HepG2 (cell line): ENCODE results near the gene MGAT4D. TPM values are rescaled to one million over a fixed set of nuclear protein-coding genes. Genes with fewer than 3 reads are reported as not detected.

Experiments used
- CSRNP2 ChIP-seq: sonication (generic); formaldehyde crosslinking; conservative IDR thresholded peaks from 2 replicates; pipeline ENCODE4 v1.8.0; 2022; ENCODE audit warnings: low read depth, missing genetic modification reagents
- ELF3 ChIP-seq: IDR thresholded peaks from 2 replicates; pipeline ENCODE4 v1.6.1; 2016; ENCODE audit warnings: missing genetic modification reagents, missing compliant biosample characterization
- KMT2B ChIP-seq: IDR thresholded peaks from 2 replicates; pipeline ENCODE4 v1.6.1; 2016; ENCODE audit warnings: missing genetic modification reagents, missing compliant biosample characterization
- NFE2 ChIP-seq: sonication (generic); formaldehyde crosslinking; IDR thresholded peaks from 2 replicates; pipeline ENCODE4 v1.4.0; 2020; ENCODE audit warnings: missing genetic modification reagents
- NFKB2 ChIP-seq: sonication (generic); formaldehyde crosslinking; IDR thresholded peaks from 2 replicates; pipeline ENCODE4 v1.4.0; 2020; ENCODE audit warnings: missing genetic modification reagents, borderline replicate concordance
- SRSF4 ChIP-seq: fragments of 200-400 bp; formaldehyde crosslinking; IDR thresholded peaks from one replicate; pipeline ENCODE4 v1.6.1; 2018; ENCODE audit warnings: mild to moderate bottlenecking, low read depth, low read length, moderate library complexity; ENCODE audit not compliant: poor library complexity, severe bottlenecking
- ZBTB25 ChIP-seq: IDR thresholded peaks from 2 replicates; pipeline ENCODE4 v1.6.1; 2018; ENCODE audit warnings: missing genetic modification reagents
- ZBTB26 ChIP-seq: IDR thresholded peaks from 2 replicates; pipeline ENCODE4 v1.6.1; 2016; ENCODE audit warnings: missing compliant biosample characterization, missing genetic modification reagents, borderline replicate concordance
- ZNF143 ChIP-seq: sonication (generic); formaldehyde crosslinking; IDR thresholded peaks from 2 replicates; pipeline ENCODE4 v1.4.0; 2020; ENCODE audit warnings: missing genetic modification reagents
- ZNF224 ChIP-seq: sonication (generic); formaldehyde crosslinking; IDR thresholded peaks from 2 replicates; pipeline ENCODE4 v1.5.0; 2020; ENCODE audit warnings: mild to moderate bottlenecking, missing genetic modification reagents
- ZNF354B ChIP-seq: sonication (generic); formaldehyde crosslinking; IDR thresholded peaks from 2 replicates; pipeline ENCODE4 v1.8.0; 2022; ENCODE audit warnings: mild to moderate bottlenecking, missing genetic modification reagents
- ZNF362 ChIP-seq: sonication (generic); formaldehyde crosslinking; IDR thresholded peaks from 2 replicates; pipeline ENCODE4 v1.4.0; 2020; ENCODE audit warnings: missing genetic modification reagents, mild to moderate bottlenecking, borderline replicate concordance
- ZNF510 ChIP-seq: sonication (generic); formaldehyde crosslinking; IDR thresholded peaks from 2 replicates; pipeline ENCODE4 v1.4.0; 2020; ENCODE audit warnings: low read depth, mild to moderate bottlenecking, missing genetic modification reagents
- ZNF549 ChIP-seq: sonication (generic); formaldehyde crosslinking; IDR thresholded peaks from 2 replicates; pipeline ENCODE4 v1.5.0; 2020; ENCODE audit warnings: missing genetic modification reagents
- ZNF746 ChIP-seq: sonication (generic); formaldehyde crosslinking; IDR thresholded peaks from 2 replicates; pipeline ENCODE4 v1.8.0; 2022; ENCODE audit warnings: mild to moderate bottlenecking, missing genetic modification reagents
- ZNF773 ChIP-seq: sonication (generic); formaldehyde crosslinking; IDR thresholded peaks from 2 replicates; pipeline ENCODE4 v1.4.0; 2020; ENCODE audit warnings: missing genetic modification reagents, borderline replicate concordance
- polyA plus RNA-seq, 8 experiments: library from polyadenylated mRNA; depleted of rRNA in 3 of 8; stranded (reverse) in 7 of 8; unstranded in 1 of 8; fragments of >200 nt; fragmentation: Illumina TruSeq in 4 of 8; extraction: Trizol in 4 of 8; gene quantifications; 2 replicates each; pipeline versions ENCODE4 v1.2.1 to v1.2.3, GENCODE V29; 2011 to 2016; ENCODE audit warnings: low read depth in 4 of 8, missing spikeins in 1 of 8, mixed read lengths in 1 of 8; ENCODE audit not compliant: insufficient read depth in 1 of 8
- total RNA-seq, 5 experiments: library from RNA; depleted of rRNA; stranded (reverse); fragments of >200 nt; fragmentation: Illumina TruSeq; extraction: Trizol; gene quantifications; 2 replicates each; pipeline ENCODE4 v1.2.3, GENCODE V29; 2016; ENCODE audit warnings: low read depth in 1 of 5
- TF ChIP-seq, protein P1 (sequence below): IDR thresholded peaks from 2 replicates; pipeline ENCODE4 v1.4.0; 2020; ENCODE audit warnings: mild to moderate bottlenecking, missing genetic modification reagents
- TF ChIP-seq, protein P2 (sequence below): sonication (generic); formaldehyde crosslinking; IDR thresholded peaks from 2 replicates; pipeline ENCODE4 v1.4.0; 2020; ENCODE audit warnings: missing genetic modification reagents

The MGAT4D gene
- total and polyA plus RNA-seq, 2 of the 13 experiments (the other 11 are each of a cell fraction or from before 2014, with no cell fraction given) = not detected

- TF ChIP-seq, protein P1, sequence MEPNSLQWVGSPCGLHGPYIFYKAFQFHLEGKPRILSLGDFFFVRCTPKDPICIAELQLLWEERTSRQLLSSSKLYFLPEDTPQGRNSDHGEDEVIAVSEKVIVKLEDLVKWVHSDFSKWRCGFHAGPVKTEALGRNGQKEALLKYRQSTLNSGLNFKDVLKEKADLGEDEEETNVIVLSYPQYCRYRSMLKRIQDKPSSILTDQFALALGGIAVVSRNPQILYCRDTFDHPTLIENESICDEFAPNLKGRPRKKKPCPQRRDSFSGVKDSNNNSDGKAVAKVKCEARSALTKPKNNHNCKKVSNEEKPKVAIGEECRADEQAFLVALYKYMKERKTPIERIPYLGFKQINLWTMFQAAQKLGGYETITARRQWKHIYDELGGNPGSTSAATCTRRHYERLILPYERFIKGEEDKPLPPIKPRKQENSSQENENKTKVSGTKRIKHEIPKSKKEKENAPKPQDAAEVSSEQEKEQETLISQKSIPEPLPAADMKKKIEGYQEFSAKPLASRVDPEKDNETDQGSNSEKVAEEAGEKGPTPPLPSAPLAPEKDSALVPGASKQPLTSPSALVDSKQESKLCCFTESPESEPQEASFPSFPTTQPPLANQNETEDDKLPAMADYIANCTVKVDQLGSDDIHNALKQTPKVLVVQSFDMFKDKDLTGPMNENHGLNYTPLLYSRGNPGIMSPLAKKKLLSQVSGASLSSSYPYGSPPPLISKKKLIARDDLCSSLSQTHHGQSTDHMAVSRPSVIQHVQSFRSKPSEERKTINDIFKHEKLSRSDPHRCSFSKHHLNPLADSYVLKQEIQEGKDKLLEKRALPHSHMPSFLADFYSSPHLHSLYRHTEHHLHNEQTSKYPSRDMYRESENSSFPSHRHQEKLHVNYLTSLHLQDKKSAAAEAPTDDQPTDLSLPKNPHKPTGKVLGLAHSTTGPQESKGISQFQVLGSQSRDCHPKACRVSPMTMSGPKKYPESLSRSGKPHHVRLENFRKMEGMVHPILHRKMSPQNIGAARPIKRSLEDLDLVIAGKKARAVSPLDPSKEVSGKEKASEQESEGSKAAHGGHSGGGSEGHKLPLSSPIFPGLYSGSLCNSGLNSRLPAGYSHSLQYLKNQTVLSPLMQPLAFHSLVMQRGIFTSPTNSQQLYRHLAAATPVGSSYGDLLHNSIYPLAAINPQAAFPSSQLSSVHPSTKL (CRISPR knock-in tag) = peak; percentile 72
- TF ChIP-seq ZNF354B (CRISPR knock-in tag) (no peak), NFKB2 (CRISPR knock-in tag) (no peak), ZNF746 (CRISPR knock-in tag) (no peak), ELF3 (CRISPR knock-in tag) (peak; percentile 97), ZNF549 (no peak), ZNF143 (CRISPR knock-in tag) (no peak), CSRNP2 (no peak), NFE2 (CRISPR knock-in tag) (no peak), ZNF773 (CRISPR knock-in tag) (no peak), ZBTB25 (no peak), ZNF510 (no peak), KMT2B (CRISPR knock-in tag) (peak; percentile 50; the same call in 1 of the 2 replicates), SRSF4 (no peak), ZNF362 (no peak), ZNF224 (CRISPR knock-in tag) (no peak), ZBTB26 (CRISPR knock-in tag) (no peak)
- TF ChIP-seq, protein P2, sequence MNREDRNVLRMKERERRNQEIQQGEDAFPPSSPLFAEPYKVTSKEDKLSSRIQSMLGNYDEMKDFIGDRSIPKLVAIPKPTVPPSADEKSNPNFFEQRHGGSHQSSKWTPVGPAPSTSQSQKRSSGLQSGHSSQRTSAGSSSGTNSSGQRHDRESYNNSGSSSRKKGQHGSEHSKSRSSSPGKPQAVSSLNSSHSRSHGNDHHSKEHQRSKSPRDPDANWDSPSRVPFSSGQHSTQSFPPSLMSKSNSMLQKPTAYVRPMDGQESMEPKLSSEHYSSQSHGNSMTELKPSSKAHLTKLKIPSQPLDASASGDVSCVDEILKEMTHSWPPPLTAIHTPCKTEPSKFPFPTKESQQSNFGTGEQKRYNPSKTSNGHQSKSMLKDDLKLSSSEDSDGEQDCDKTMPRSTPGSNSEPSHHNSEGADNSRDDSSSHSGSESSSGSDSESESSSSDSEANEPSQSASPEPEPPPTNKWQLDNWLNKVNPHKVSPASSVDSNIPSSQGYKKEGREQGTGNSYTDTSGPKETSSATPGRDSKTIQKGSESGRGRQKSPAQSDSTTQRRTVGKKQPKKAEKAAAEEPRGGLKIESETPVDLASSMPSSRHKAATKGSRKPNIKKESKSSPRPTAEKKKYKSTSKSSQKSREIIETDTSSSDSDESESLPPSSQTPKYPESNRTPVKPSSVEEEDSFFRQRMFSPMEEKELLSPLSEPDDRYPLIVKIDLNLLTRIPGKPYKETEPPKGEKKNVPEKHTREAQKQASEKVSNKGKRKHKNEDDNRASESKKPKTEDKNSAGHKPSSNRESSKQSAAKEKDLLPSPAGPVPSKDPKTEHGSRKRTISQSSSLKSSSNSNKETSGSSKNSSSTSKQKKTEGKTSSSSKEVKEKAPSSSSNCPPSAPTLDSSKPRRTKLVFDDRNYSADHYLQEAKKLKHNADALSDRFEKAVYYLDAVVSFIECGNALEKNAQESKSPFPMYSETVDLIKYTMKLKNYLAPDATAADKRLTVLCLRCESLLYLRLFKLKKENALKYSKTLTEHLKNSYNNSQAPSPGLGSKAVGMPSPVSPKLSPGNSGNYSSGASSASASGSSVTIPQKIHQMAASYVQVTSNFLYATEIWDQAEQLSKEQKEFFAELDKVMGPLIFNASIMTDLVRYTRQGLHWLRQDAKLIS (CRISPR knock-in tag) = no peak
These were observed 31.3 kb upstream of the MGAT4D start (continued) for GRCh38 chr4:140529434-140529833.
